GM19025 (cell line): Measurements from ENCODE around the gene MMADHC.
"Not testable (repeated sequence)": the region's sequence is repeated elsewhere in the genome, so short reads cannot be mapped to it uniquely, and the experiment has no call there.

ENCODE experiments used
- ATAC-seq: cut with Tn5 transposase; IDR thresholded peaks from one replicate; pipeline ENCODE4 v1.9.1; 2021; ENCODE audit warnings: mild to moderate bottlenecking, low read depth, moderate library complexity; ENCODE audit not compliant: unreplicated experiment

MMADHC gene

DNA sequence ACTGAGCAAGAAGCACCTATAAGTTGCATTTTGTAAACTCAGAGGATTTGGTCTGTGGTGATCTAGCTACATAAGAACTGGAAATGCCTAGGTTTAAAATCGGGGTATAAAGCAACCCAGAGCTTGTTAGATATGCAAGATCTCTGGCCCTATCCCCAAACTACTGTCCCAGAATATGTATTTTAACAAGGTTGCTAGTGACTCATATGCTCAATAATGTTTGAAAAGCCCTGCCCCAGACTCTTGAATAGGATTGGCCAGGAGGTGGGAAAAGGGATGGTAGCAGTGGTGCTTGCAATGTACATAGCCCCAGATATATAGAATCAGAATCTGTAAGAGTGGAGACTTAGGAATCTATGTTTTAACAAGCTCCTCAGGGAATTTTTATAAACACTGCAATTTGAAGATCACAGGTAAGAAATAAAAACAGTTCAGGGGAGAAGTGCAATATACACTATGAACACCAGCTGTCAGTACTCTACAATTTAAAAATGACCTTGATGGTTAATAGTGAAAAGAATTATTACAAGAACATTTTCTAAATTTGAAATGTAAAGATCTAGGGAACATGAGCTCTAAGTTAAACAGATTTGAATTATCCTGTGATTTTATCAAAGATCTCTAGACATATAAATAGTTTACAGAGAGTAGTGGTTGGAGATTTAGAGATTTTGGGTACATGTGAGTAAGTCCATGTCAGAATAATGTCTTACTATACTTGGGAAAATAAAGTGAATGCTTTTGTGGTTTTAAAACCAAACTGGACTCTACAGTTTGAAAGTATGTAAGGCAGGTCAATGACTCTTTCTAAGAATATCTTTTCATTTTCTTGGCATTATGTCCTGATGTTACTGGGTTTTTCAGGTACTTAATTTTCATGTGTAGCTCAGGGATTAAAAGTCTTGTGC lies 7.7 kb upstream of the MMADHC start:
- ATAC-seq = no peak

DNA sequence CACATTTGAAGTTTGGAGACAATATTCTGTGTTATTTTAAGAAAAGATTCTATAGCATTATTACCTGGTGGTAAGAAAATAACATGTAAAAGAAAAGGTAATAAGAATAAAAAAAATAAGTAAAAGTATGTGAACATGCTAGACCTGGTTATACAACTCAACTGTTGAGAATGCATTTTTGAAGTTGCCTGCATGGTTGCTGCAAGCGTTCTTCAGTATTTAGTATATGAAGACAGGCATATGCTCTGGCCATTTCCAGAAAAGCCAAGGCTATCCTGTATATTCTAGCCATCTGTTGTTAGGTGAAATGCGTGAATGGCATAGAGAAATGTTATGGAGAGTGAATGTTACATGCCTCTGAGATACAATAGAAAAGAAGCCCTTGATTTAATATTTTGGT lies 6.8 kb upstream of the MMADHC start:
- ATAC-seq = no peak

DNA sequence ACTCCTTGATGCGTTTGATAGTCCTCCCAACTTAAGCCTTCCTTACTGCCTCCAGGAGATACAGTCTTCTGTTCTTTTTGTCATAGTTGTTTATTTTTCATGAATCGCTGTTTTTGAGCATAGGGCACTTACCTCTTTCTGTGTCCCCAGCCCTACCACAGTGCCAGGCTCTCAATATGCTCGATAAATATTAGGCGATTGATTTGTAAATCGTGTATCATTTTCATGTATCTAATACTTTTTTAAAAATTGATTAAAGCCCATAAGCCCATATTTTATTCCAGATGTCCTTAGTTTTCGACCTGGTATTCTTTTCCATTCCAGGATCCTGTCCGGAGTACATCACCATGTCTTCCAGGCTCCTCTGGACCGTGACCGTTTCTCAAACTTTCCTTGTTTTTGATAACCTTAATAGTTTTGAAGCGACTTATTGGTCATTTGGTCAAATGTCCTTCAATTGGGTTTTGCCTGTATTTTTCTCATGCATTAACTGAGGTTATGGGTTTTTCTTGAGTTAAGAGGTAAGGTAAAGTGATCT lies 444 bp upstream of the MMADHC start:
- peak; percentile 16 for ATAC-seq

GRCh38 chr2:149586898-149587219 lies 716 bp downstream of the MMADHC start:
- no peak for ATAC-seq

DNA sequence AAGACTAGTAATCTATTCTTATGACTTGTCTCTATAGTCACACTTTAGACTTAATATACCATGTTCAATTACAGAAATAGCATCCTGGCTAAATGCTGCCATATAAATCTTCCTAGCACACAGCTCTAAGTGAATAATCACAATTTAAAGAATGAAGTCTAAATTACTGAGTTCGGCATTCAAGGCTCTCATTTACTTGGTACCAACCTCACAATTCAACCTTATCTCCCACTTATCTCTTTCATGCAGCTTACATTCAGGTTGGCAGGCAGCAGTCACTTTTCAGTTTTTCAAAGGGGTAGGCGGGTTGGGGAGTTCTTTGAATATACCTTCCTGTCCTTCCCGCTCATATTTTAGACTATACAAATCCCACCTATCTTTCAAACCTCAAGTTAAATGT lies 1.5 kb downstream of the MMADHC start:
- no peak for ATAC-seq

- no peak for ATAC-seq
These were observed 2.2 kb downstream of the MMADHC start for GRCh38 chr2:149585166-149585885.

DNA sequence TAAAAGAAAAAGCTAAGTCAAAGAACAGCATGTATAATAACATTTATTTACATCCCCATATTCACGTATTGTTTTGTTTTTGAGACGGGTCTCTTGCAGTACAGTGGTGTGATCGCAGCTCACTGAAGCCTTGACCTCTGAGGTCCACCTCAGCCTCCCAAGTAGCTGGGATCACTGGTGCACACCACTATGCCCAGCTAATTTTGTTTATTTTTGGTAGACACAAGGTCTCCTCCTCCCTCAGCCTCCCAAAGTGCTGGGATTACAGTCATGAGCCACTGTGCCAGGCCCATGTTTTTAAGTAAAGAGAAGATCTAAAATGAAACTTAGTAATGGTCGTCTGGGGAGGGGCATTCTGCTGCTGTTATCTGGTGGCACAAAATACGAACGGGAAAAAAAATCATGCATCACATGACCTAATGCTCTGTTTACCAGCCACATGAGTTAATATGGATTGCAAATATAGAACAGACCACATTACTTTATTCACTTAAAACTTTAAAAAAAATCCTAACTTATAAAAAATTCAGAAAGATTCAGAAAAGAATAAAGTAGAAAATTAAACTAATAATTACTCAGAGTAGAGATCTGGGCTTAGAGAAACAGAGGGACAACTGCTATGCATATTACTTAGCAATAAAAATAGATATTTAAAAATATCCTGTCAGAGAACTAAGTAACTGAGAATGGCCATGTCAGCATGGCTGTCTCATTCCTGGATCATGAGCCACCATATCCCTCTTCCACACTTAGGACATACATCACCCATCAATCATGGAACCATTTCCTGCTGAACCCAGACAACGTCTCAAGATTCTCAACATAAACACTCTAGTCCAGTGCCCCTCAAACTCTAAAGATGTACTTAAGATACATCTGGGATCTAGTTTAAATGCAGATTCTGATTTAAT lies 7.3 kb downstream of the MMADHC start:
- ATAC-seq = no peak

DNA sequence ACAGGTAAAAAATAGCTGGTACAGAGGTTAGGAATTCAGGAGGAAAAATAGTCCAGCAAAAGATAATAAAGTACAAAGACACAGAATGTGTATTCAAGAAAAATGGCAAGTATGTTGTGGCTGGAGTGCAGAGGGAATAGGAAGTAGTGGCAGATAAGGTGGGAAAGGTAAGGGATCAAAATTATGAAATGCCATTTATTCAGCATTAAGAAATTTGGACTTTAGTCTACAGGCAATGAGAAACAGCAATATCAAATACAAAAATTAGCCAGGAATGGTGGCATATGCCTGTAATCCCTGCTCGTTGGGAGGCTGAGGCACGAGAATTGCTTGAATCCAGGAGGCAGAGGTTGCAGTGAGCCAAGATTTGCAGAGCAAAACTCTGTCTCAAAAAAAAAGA lies 10.3 kb downstream of the MMADHC start:
- ATAC-seq = no peak

DNA sequence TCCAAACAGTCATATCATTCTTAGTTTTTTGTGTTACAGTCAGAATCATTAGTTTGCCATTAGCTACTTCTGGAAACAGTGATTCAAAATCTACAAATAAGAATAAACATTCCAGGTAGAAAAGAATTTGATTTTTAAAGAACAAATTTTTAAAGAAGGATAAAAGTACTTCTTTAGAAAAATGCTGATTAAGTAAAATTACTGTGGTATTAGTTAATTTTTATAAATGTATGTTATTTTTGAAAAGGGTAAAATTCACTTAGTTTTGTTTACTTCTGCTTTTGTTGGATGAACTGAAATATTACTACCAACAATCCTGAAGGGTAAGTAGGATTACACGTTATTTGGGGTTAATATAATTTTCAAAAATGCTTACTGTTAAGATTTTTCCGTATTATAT lies 11.8 kb downstream of the MMADHC start:
- no peak for ATAC-seq

DNA sequence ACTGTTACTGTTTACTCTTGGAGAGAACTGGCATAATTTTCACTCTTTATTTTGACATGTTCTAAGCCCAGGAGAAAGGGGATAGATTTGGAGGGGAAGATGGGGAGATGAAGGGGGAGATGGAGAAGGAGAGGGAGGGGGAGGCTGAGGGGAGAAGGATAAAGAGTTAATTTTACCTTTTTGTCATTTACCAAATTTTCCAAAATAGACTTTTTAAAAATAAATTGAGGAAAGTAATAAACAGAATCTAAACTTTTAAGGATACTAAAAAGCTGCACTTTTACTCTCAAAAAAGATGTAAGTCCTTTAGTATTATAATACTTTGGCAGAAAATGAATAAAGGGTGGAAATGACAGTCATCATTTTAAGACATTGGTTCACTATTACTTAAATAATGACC lies 12.3 kb downstream of the MMADHC start:
- no peak for ATAC-seq

DNA sequence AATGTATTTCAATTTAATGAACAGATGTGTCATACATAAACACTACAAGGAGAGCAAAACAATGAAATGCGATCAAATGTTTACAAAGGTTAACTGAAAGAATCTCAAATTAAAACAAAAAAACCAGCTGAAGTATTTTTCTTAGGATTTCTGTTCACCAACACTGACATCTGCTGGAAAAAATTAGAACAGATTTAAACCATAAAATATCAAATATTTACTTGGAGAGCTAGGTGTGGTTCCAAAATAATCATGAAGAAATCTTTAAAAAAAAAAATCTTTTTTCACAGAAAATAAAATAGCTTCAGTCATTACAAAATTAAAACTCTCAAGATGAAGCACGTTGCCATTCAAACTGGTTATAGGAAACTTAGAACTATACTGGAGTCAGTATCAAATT lies 13.8 kb downstream of the MMADHC start:
- ATAC-seq = no peak

DNA sequence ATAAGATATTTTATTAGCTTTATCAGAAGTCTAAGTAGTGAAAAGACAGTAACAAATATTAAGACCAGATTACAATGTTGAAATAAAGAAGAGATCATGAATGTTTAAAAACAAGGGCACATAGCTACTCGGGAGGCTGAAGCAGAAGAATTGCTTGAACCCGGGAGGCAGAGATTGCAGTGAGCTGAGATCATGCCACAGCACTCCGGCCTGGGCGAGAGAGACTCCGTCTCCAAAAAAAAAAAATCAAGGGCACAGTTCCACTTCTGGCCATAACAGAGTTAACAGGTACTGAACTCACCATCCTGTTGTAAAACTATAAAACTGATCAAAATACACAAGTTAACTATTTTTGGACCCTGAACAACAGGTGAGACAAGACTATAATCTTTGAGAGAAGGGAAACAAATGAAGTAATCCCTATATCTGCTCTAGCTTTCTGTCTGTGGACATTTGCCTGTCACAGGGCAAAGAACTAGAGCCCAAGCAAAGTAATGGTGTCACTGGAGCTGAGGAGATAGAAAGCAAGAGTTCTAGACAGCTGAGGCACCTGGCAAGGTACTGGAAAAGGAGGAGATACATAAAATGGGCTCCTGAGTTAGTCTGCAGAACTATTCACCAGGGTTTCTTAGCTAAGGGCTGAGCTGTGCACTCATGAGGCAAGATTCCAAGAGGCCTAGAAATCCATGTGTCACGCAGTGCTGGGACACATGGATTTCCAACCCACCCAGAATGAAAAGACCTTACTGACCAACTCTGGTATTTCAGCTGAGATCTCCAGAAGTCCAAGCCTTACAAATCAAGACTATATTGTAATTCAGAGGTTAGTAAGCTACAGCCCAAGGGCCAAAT lies 15.2 kb downstream of the MMADHC start:
- ATAC-seq = no peak

DNA sequence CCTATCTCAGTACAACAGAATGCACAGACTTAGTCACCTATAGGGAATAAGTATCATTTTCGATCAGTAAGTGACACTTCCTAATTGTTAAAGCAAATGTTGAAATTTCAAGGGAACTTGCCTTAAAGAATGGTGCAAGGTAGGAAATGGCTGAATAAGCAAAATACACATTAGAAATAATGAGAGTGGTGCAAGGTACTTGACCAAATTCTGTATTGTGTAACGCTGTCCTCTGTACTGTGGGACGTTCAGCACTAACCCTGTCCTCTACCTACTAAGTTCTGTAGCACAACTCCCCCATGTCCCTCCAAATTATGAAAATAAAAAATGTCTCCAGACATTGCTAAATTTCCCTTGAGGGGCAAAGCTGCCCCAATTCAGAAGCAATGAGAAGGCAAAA lies 19.4 kb downstream of the MMADHC start:
- no peak for ATAC-seq

DNA sequence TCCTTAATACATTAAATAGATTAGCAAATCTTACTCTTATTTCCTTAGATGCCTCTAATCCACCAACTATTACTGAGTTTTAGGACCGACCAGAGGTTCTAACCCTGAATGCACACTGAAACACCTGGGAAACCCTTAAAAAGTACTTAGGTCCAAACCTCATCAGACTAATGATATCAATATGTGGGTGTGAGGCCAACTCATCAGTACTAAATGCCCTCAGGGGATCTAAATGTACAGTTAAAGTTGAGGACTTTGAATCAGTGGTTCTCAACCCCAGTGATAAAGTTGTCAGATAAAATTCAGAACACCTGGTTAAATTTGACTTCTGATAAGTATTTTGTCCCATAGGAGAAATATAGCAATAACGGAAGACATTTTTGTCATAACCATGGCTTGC lies 20.9 kb downstream of the MMADHC start:
- no peak for ATAC-seq

- ATAC-seq = not testable (repeated sequence)
These were observed 21.9 kb downstream of the MMADHC start for GRCh38 chr2:149565625-149566024.

GRCh38 chr2:149564983-149565382 lies 22.6 kb downstream of the MMADHC start:
- no peak for ATAC-seq

GRCh38 chr2:149564097-149564496 lies 23.5 kb downstream of the MMADHC start:
- no peak for ATAC-seq

- ATAC-seq = peak; percentile 74
These were observed 25.3 kb downstream of the MMADHC start for GRCh38 chr2:149562324-149562723.

DNA sequence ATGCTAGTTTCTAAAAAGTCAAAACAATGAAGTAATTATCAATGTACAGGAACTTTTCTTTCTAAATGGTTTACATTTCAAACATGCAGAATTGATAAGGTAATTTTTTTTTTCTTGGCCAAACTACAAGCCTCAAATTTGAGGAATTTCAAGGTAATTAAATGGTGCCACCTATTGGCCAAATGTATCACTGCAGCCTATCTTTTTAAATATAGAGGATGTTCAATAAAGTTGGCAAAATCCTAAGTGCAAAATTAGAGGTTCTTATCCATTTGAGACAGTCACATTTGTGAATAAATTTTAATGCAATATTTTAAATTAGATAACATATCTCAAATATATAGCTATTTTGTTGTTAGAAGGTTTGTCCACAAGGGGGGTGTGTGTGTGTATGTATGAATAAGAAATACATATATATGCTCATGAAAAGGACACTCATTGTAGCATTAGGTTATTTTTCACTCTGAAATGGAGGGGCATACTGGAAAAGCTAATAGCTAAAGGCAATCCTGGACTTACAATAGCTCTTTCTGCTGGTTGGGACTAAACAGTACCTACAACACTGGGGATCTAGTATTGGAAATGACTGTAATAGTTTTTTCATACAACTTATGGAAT lies 26.2 kb downstream of the MMADHC start:
- no peak for ATAC-seq
